CD4-positive, CD25-positive, alpha-beta regulatory T cell (primary cell): Measurements from ENCODE around the gene NAB1. TPM values are rescaled to one million over a fixed set of nuclear protein-coding genes. Genes with fewer than 3 reads are reported as not detected.
A peak's percentile ranks its signal among the peaks of the same experiment; 100 is the strongest.
"Not testable (repeated sequence)": the region's sequence is repeated elsewhere in the genome, so short reads cannot be mapped to it uniquely, and the experiment has no call there.

Experiments
- ATAC-seq, 2 donors: fragments of 150-1000 bp; cut with Tn5 transposase; one replicate each; pipeline ENCODE4 v1.10.0; 2021; ENCODE audit warnings: low read depth in 2 of 2, moderate number of reproducible peaks in 2 of 2, moderate library complexity in 1 of 2
- DNase-seq, 3 donors: peaks; one replicate each; pipeline versions ENCODE4 v3.0.0 to v3.0.0-alpha.2; 2012 to 2022; ENCODE audit warnings: mixed read lengths in 1 of 3
- H3K27ac ChIP-seq: one replicate; pipeline ENCODE4 v1.7.0; 2013; ENCODE audit warnings: mild to moderate bottlenecking, low read length; ENCODE audit not compliant: insufficient read depth, poor library complexity, severe bottlenecking
- H3K27me3 ChIP-seq: one replicate; pipeline ENCODE4 v1.7.0; 2013; ENCODE audit warnings: low read length; ENCODE audit not compliant: control insufficient read depth, insufficient read depth
- H3K36me3 ChIP-seq: one replicate; pipeline ENCODE4 v1.7.0; 2013; ENCODE audit warnings: mild to moderate bottlenecking, low read length, moderate library complexity; ENCODE audit not compliant: control insufficient read depth, insufficient read depth
- H3K4me1 ChIP-seq: 2 replicates; pipeline ENCODE4 v1.7.0; 2013; ENCODE audit warnings: mild to moderate bottlenecking, low read length; ENCODE audit not compliant: insufficient read depth, control insufficient read depth, poor library complexity, severe bottlenecking
- H3K4me3 ChIP-seq: one replicate; pipeline ENCODE4 v1.7.0; 2013; ENCODE audit warnings: low read depth, mild to moderate bottlenecking, low read length, moderate library complexity
- H3K9me3 ChIP-seq, 2 experiments: 1 replicate in 1 of 2; 2 replicates in 1 of 2; pipeline ENCODE4 v1.7.0; 2013; ENCODE audit warnings: low read length in 2 of 2, mild to moderate bottlenecking in 1 of 2, moderate library complexity in 1 of 2; ENCODE audit not compliant: control insufficient read depth in 2 of 2
- H3K27ac Mint-ChIP-seq, 3 donors: one replicate each; pipeline ENCODE4 v1.8.0; 2020 to 2022; ENCODE audit warnings: mild to moderate bottlenecking in 3 of 3, mixed read lengths in 3 of 3, moderate library complexity in 2 of 3
- H3K27me3 Mint-ChIP-seq: one replicate; pipeline ENCODE4 v1.8.0; 2022; ENCODE audit warnings: mild to moderate bottlenecking, mixed read lengths
- H3K36me3 Mint-ChIP-seq: one replicate; pipeline ENCODE4 v1.8.0; 2020; ENCODE audit warnings: mixed read lengths
- H3K4me1 Mint-ChIP-seq, 4 donors: one replicate each; pipeline ENCODE4 v1.8.0; 2020 to 2022; ENCODE audit warnings: mixed read lengths in 4 of 4, mild to moderate bottlenecking in 1 of 4
- H3K4me3 Mint-ChIP-seq, 4 donors: one replicate each; pipeline ENCODE4 v1.8.0; 2020 to 2022; ENCODE audit warnings: mild to moderate bottlenecking in 4 of 4, mixed read lengths in 4 of 4, moderate library complexity in 3 of 4
- H3K9me3 Mint-ChIP-seq, 7 donors: one replicate each; pipeline ENCODE4 v1.8.0; 2020 to 2022; ENCODE audit warnings: mixed read lengths in 7 of 7, mild to moderate bottlenecking in 3 of 7, moderate library complexity in 2 of 7
- polyA plus RNA-seq, 4 donors: library from polyadenylated mRNA; unstranded; fragments of 300-500 nt; fragmentation: Illumina TruSeq; gene quantifications; one replicate each; pipeline ENCODE4 v1.2.3, GENCODE V29; 2021
- total RNA-seq: library from RNA; stranded (reverse); gene quantifications from one replicate; pipeline ENCODE4 v1.2.3, GENCODE V29; 2022

The NAB1 gene
- total and polyA plus RNA-seq, 5 donors from 2014 or later: 1.5 to 42.7 (median 2.9) TPM

DNA sequence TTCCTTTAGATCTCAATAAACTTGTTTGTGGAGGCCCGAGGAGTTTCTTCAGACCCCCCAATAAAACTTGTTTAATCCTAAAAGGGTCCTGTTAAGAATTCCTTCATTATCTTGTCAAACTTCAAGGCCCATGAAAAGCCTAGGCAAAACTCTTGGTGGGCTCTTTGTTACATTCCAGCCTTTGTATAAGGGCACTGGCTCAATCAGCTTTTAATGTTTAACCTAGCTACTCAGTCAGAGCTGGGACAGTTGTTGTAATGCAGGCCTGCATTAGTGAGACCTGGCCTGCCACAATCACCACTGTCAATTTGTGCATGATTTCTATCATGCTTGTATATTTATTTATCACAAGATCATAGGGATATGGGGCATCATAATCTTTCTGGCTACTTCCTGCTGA is 39.5 kb upstream of the NAB1 start:
- H3K36me3 Mint-ChIP-seq, H3K27me3 Mint-ChIP-seq, H3K4me1 ChIP-seq, H3K9me3 Mint-ChIP-seq, H3K4me3 ChIP-seq, H3K4me3 Mint-ChIP-seq, H3K27ac ChIP-seq, H3K27ac Mint-ChIP-seq, H3K9me3 ChIP-seq, H3K36me3 ChIP-seq, H3K4me1 Mint-ChIP-seq, H3K27me3 ChIP-seq, ATAC-seq, DNase-seq: not testable (repeated sequence)

- H3K36me3 Mint-ChIP-seq, H3K9me3 ChIP-seq, H3K9me3 Mint-ChIP-seq, H3K4me3 ChIP-seq, DNase-seq, H3K36me3 ChIP-seq, H3K4me1 Mint-ChIP-seq, H3K27ac ChIP-seq, H3K27me3 Mint-ChIP-seq, H3K27me3 ChIP-seq, H3K27ac Mint-ChIP-seq, H3K4me1 ChIP-seq, ATAC-seq, H3K4me3 Mint-ChIP-seq: not testable (repeated sequence)
These were observed 38.4 kb upstream of the NAB1 start for GRCh38 chr2:190610528-190610927.

- Histone ChIP-seq H3K9me3 (no peaks in the 10 kb centered on the region), H3K36me3 (no peaks in the 10 kb centered on the region), H3K4me1 (no peaks in the 10 kb centered on the region), H3K27ac (no peak overlapping the region), H3K4me3 (no peak overlapping the region), H3K27me3 (no peaks in the 10 kb centered on the region)
- no peak overlapping the region for H3K4me3 Mint-ChIP-seq
- peaks cover 0 to 3% (median 0%) of the 10 kb centered on the region in 4 donors for H3K4me1 Mint-ChIP-seq
- no peaks in the 10 kb centered on the region for H3K9me3 Mint-ChIP-seq
- H3K36me3 Mint-ChIP-seq: no peaks in the 10 kb centered on the region
- ATAC-seq (no peak), DNase-seq (no peak)
- H3K27ac Mint-ChIP-seq: no peak overlapping the region
- H3K27me3 Mint-ChIP-seq: no peaks in the 10 kb centered on the region
These were observed 33.2 kb upstream of the NAB1 start for GRCh38 chr2:190615555-190616200.

DNA sequence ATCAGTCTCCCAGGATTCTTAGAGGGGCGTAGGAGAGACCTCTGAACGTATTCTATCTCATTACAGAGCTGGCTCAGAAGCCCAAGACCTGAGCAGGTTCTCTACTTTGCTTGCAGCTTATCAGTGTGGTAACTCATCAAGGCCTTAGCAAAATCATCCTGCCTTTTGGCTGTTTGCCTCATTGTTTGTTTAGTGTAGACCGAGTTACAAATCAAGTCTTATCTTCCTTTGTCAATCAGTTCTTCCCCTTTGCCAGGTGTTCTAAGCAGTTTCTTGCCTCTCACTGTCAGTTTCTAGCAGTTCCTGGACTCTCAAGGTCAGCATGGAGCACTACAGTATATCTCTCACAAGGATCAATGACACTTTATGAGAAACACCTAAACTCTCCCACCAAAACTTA is 30.9 kb upstream of the NAB1 start:
- no peaks in the 10 kb centered on the region for H3K36me3 Mint-ChIP-seq
- Histone ChIP-seq H3K4me1 (no peaks in the 10 kb centered on the region), H3K9me3 (no peaks in the 10 kb centered on the region), H3K27ac (no peak overlapping the region), H3K36me3 (no peaks in the 10 kb centered on the region), H3K27me3 (no peaks in the 10 kb centered on the region), H3K4me3 (no peak overlapping the region)
- no peak for DNase-seq
- H3K9me3 Mint-ChIP-seq: peaks cover 0 to 2% (median 0%) of the 10 kb centered on the region in 7 donors
- no peak overlapping the region for H3K27ac Mint-ChIP-seq
- no peak for ATAC-seq
- H3K27me3 Mint-ChIP-seq: no peaks in the 10 kb centered on the region
- H3K4me1 Mint-ChIP-seq: peaks cover 0 to 3% (median 0%) of the 10 kb centered on the region in 4 donors
- H3K4me3 Mint-ChIP-seq: no peak overlapping the region

GRCh38 chr2:190625691-190626090 is 23.2 kb upstream of the NAB1 start:
- peaks cover 10 to 20% (median 16%) of the 10 kb centered on the region in 4 donors for H3K4me1 Mint-ChIP-seq
- DNase-seq (no peak), ATAC-seq (no peak)
- peaks cover 18% of the 10 kb centered on the region for H3K27me3 Mint-ChIP-seq
- no peak overlapping the region for H3K27ac Mint-ChIP-seq
- H3K36me3 Mint-ChIP-seq: no peaks in the 10 kb centered on the region
- no peak overlapping the region for H3K4me3 Mint-ChIP-seq
- H3K9me3 Mint-ChIP-seq: peaks cover 0 to 7% (median 3%) of the 10 kb centered on the region in 7 donors
- Histone ChIP-seq H3K9me3 (peaks cover 0 to 3% of the 10 kb centered on the region in 2 experiments), H3K27ac (no peak overlapping the region), H3K27me3 (peaks cover 6% of the 10 kb centered on the region), H3K4me3 (no peak overlapping the region), H3K36me3 (no peaks in the 10 kb centered on the region), H3K4me1 (no peaks in the 10 kb centered on the region)

DNA sequence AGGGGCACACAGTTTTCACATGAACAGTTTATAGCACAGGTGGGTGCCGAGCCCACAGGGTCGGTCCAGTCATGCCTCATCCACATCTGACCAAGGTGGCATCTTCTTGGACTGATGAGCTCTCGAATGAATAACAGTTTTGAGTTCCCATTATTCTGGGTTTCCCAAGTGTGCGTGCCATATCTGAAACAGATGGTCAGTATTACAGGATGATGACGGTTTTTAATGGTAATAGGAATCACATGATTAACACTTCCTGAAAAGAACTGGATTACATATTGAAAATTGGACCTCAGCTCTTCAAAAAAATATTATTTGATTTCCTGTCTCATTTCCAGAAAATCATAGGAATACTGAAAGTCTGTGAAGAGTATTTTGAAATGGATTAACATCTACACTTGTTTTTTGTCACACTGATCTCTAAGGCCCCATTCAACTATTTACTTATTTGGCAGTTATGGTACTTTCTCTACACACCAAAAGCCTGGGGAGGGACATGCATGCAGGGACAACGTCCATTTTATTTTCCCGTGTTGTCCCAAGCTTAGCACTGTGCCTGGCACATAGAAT is 22.2 kb upstream of the NAB1 start:
- Histone ChIP-seq H3K36me3 (no peaks in the 10 kb centered on the region), H3K4me1 (no peaks in the 10 kb centered on the region), H3K4me3 (no peak overlapping the region), H3K9me3 (peaks cover 0 to 3% of the 10 kb centered on the region in 2 experiments), H3K27ac (no peak overlapping the region), H3K27me3 (peaks cover 6% of the 10 kb centered on the region)
- H3K27ac Mint-ChIP-seq: no peak overlapping the region
- H3K4me3 Mint-ChIP-seq: no peak overlapping the region
- peaks cover 18% of the 10 kb centered on the region for H3K27me3 Mint-ChIP-seq
- DNase-seq (no peak), ATAC-seq (no peak)
- H3K4me1 Mint-ChIP-seq: peaks cover 10 to 20% (median 16%) of the 10 kb centered on the region in 4 donors
- H3K9me3 Mint-ChIP-seq: peaks cover 0 to 7% (median 3%) of the 10 kb centered on the region in 7 donors
- no peaks in the 10 kb centered on the region for H3K36me3 Mint-ChIP-seq

- Mint-ChIP-seq H3K4me3 (peak overlapping the region; percentile 53 to 91 (median 88)), H3K27me3 (peaks cover 18% of the 10 kb centered on the region), H3K9me3 (peaks cover 0 to 7% (median 3%) of the 10 kb centered on the region in 7 donors), H3K36me3 (no peaks in the 10 kb centered on the region), H3K4me1 (peaks cover 10 to 20% (median 16%) of the 10 kb centered on the region in 4 donors), H3K27ac (no peak overlapping the region)
- no peaks in the 10 kb centered on the region for H3K36me3 ChIP-seq
- peaks cover 0 to 3% of the 10 kb centered on the region in 2 experiments for H3K9me3 ChIP-seq
- no peaks in the 10 kb centered on the region for H3K4me1 ChIP-seq
- DNase-seq (peak in 1 of 3 donors; percentile 23), ATAC-seq (peak; percentile 48 to 82)
- peaks cover 6% of the 10 kb centered on the region for H3K27me3 ChIP-seq
- H3K4me3 ChIP-seq: peak overlapping the region; percentile 47
- no peak overlapping the region for H3K27ac ChIP-seq
These were observed 21.2 kb upstream of the NAB1 start for GRCh38 chr2:190627448-190628412.
